ENCODE data around the gene BIN2. TPM values are rescaled to one million over a fixed set of nuclear protein-coding genes. Genes with fewer than 3 reads are reported as not detected.

Gene BIN2
- total RNA-seq, 1 experiment from 2014 or later, result 0.20 TPM

DNA sequence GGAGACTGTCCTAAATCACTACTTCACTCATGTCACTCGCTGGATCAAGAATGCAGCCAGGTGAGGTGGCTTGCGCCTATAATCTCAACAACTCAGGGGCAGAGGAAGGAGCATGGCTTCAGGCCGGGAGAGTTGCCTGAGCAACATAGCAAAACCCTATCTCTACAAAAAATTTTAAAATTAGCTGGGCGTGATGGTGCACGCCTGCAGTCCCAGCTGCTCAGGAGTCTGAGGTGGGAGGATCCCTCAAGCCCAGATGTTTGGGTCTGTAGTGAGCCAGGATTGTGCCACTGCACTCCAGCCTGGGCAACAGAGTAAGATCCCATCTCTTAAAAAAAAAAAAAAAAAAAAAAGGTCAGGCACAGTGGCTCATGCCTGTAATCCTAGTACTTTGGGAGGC is 59.7 kb downstream of the BIN2 start:
- ChIA-PET CTCF (interaction anchor here (0.6 to 1.2 kb wide), 3 partner anchors 46 to 1154 kb away, joined by 3 to 5 read pairs (median 4); no protein-coding TSS in a partner anchor), POLR2A (no interaction called here)
- Mint-ChIP-seq H3K36me3 (no peaks in the 10 kb centered on the region), H3K9me3 (no peaks in the 10 kb centered on the region), H3K4me3 (no peak overlapping the region), H3K27ac (0 out of 2 replicates have a peak overlapping the region, but pooled peaks have one; percentile 57), H3K4me1 (peaks cover 16% of the 10 kb centered on the region), H3K27me3 (ENCODE audit: low read depth) (peaks cover 5% of the 10 kb centered on the region; the same call in 1 of the 2 replicates)
- TF ChIP-seq NFE2L1 (CRISPR knock-in tag; IDR thresholded peaks at IDR 0.05), result no peak
- TF ChIP-seq CREM (CRISPR knock-in tag; IDR thresholded peaks at IDR 0.05), result no peak
- TF ChIP-seq, protein P1, sequence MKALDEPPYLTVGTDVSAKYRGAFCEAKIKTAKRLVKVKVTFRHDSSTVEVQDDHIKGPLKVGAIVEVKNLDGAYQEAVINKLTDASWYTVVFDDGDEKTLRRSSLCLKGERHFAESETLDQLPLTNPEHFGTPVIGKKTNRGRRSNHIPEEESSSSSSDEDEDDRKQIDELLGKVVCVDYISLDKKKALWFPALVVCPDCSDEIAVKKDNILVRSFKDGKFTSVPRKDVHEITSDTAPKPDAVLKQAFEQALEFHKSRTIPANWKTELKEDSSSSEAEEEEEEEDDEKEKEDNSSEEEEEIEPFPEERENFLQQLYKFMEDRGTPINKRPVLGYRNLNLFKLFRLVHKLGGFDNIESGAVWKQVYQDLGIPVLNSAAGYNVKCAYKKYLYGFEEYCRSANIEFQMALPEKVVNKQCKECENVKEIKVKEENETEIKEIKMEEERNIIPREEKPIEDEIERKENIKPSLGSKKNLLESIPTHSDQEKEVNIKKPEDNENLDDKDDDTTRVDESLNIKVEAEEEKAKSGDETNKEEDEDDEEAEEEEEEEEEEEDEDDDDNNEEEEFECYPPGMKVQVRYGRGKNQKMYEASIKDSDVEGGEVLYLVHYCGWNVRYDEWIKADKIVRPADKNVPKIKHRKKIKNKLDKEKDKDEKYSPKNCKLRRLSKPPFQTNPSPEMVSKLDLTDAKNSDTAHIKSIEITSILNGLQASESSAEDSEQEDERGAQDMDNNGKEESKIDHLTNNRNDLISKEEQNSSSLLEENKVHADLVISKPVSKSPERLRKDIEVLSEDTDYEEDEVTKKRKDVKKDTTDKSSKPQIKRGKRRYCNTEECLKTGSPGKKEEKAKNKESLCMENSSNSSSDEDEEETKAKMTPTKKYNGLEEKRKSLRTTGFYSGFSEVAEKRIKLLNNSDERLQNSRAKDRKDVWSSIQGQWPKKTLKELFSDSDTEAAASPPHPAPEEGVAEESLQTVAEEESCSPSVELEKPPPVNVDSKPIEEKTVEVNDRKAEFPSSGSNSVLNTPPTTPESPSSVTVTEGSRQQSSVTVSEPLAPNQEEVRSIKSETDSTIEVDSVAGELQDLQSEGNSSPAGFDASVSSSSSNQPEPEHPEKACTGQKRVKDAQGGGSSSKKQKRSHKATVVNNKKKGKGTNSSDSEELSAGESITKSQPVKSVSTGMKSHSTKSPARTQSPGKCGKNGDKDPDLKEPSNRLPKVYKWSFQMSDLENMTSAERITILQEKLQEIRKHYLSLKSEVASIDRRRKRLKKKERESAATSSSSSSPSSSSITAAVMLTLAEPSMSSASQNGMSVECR (CRISPR knock-in tag; IDR thresholded peaks at IDR 0.05; ENCODE audit: borderline replicate concordance), result no peak
- TF ChIP-seq, protein P2, sequence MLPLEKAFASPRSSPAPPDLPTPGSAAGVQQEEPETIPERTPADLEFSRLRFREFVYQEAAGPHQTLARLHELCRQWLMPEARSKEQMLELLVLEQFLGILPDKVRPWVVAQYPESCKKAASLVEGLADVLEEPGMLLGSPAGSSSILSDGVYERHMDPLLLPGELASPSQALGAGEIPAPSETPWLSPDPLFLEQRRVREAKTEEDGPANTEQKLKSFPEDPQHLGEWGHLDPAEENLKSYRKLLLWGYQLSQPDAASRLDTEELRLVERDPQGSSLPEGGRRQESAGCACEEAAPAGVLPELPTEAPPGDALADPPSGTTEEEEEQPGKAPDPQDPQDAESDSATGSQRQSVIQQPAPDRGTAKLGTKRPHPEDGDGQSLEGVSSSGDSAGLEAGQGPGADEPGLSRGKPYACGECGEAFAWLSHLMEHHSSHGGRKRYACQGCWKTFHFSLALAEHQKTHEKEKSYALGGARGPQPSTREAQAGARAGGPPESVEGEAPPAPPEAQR (CRISPR knock-in tag; IDR thresholded peaks at IDR 0.05), result no peak
- TF ChIP-seq ZNF121 (CRISPR knock-in tag; IDR thresholded peaks at IDR 0.05), result peak; percentile 61; the same call in 1 of the 2 replicates
- DNase-seq (ENCODE audit: low spot score) (no peak), ATAC-seq (no peak)

DNA sequence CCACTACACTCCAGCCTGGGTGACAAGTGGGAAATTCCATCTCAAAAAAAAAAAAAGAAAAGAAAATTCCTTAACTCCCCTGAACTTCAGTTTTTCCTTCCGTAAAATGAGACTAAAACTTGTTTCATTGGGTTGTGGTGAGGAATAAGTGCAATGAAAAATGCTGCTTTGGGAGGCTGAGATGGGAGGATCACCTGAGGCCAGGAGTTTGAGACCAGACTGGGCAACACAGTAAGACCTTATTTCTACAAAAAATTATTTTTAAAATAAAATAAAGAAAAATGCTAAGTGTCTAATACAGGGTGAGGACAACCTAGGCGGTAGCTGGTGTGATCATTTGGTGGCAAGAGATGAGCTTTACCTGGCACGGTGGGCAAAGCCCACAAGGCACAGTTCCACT is 60.6 kb downstream of the BIN2 start:
- Mint-ChIP-seq H3K4me3 (no peak overlapping the region), H3K4me1 (peaks cover 11% of the 10 kb centered on the region), H3K36me3 (no peaks in the 10 kb centered on the region), H3K27ac (no peak overlapping the region), H3K9me3 (no peaks in the 10 kb centered on the region), H3K27me3 (ENCODE audit: low read depth) (no peaks in the 10 kb centered on the region)
- TF ChIP-seq NFATC4 (CRISPR knock-in tag; IDR thresholded peaks at IDR 0.05) (no peak), ZNF396 (CRISPR knock-in tag; IDR thresholded peaks at IDR 0.05; ENCODE audit: borderline replicate concordance) (no peak), ZNF263 (CRISPR knock-in tag; IDR thresholded peaks at IDR 0.05; ENCODE audit: low read depth) (no peak)
- TF ChIP-seq, protein P2 (CRISPR knock-in tag; IDR thresholded peaks at IDR 0.05), result no peak
- TF ChIP-seq, protein P3, sequence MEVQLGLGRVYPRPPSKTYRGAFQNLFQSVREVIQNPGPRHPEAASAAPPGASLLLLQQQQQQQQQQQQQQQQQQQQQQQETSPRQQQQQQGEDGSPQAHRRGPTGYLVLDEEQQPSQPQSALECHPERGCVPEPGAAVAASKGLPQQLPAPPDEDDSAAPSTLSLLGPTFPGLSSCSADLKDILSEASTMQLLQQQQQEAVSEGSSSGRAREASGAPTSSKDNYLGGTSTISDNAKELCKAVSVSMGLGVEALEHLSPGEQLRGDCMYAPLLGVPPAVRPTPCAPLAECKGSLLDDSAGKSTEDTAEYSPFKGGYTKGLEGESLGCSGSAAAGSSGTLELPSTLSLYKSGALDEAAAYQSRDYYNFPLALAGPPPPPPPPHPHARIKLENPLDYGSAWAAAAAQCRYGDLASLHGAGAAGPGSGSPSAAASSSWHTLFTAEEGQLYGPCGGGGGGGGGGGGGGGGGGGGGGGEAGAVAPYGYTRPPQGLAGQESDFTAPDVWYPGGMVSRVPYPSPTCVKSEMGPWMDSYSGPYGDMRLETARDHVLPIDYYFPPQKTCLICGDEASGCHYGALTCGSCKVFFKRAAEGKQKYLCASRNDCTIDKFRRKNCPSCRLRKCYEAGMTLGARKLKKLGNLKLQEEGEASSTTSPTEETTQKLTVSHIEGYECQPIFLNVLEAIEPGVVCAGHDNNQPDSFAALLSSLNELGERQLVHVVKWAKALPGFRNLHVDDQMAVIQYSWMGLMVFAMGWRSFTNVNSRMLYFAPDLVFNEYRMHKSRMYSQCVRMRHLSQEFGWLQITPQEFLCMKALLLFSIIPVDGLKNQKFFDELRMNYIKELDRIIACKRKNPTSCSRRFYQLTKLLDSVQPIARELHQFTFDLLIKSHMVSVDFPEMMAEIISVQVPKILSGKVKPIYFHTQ (CRISPR knock-in tag; IDR thresholded peaks at IDR 0.05), result no peak
- TF ChIP-seq, protein P4, sequence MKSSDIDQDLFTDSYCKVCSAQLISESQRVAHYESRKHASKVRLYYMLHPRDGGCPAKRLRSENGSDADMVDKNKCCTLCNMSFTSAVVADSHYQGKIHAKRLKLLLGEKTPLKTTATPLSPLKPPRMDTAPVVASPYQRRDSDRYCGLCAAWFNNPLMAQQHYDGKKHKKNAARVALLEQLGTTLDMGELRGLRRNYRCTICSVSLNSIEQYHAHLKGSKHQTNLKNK (CRISPR knock-in tag; IDR thresholded peaks at IDR 0.05), result no peak
- TF ChIP-seq, protein P5, sequence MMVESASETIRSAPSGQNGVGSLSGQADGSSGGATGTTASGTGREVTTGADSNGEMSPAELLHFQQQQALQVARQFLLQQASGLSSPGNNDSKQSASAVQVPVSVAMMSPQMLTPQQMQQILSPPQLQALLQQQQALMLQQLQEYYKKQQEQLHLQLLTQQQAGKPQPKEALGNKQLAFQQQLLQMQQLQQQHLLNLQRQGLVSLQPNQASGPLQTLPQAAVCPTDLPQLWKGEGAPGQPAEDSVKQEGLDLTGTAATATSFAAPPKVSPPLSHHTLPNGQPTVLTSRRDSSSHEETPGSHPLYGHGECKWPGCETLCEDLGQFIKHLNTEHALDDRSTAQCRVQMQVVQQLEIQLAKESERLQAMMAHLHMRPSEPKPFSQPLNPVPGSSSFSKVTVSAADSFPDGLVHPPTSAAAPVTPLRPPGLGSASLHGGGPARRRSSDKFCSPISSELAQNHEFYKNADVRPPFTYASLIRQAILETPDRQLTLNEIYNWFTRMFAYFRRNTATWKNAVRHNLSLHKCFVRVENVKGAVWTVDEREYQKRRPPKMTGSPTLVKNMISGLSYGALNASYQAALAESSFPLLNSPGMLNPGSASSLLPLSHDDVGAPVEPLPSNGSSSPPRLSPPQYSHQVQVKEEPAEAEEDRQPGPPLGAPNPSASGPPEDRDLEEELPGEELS (CRISPR knock-in tag; IDR thresholded peaks at IDR 0.05), result no peak
- no peak for ATAC-seq
- no peak for DNase-seq (ENCODE audit: low spot score)
- ChIA-PET POLR2A (interaction anchor here (1.3 kb wide), 1 partner anchor 180 kb away, joined by 5 read pairs; the partner anchor contains the start of gene CSRNP2), CTCF (interaction anchor here (1.2 to 1.3 kb wide), 3 partner anchors 78 to 82 kb away, joined by 5 to 15 read pairs (median 6); no protein-coding TSS in a partner anchor)

Data from WTC11 (cell line).